Measurements from ENCODE around the gene CNTNAP5. TPM values are rescaled to one million over a fixed set of nuclear protein-coding genes. Genes with fewer than 3 reads are reported as not detected.

CNTNAP5 gene
- total and polyA plus RNA-seq, 2 experiments from 2014 or later = 0.03 TPM; not detected in 1

GRCh38 chr2:124045894-124046293 lies 20.8 kb downstream of the CNTNAP5 start:
- H3K9me3 ChIP-seq (ENCODE audit: low read depth) = no peaks in the 10 kb centered on the region
- H3K27ac ChIP-seq = no peak overlapping the region
- H3K36me3 ChIP-seq = no peaks in the 10 kb centered on the region
- H3K27me3 ChIP-seq = no peaks in the 10 kb centered on the region
- TF ChIP-seq CTCF (IDR thresholded peaks at IDR 0.05; ENCODE audit: low read depth, low read length) = no peak
- no peak overlapping the region for H3K4me3 ChIP-seq
- no peaks in the 10 kb centered on the region for H3K4me1 ChIP-seq (ENCODE audit: low read depth)
- no peak for DNase-seq (ENCODE audit: low read depth in 1 of 2, low spot score in 1 of 2)

- no peaks in the 10 kb centered on the region for H3K9me3 ChIP-seq (ENCODE audit: low read depth)
- no peaks in the 10 kb centered on the region for H3K4me1 ChIP-seq (ENCODE audit: low read depth)
- TF ChIP-seq CTCF (IDR thresholded peaks at IDR 0.05; ENCODE audit: low read depth, low read length) = no peak
- H3K36me3 ChIP-seq = no peaks in the 10 kb centered on the region
- DNase-seq (ENCODE audit: low read depth in 1 of 2, low spot score in 1 of 2) = no peak
- no peak overlapping the region for H3K27ac ChIP-seq
- no peak overlapping the region for H3K4me3 ChIP-seq
- no peaks in the 10 kb centered on the region for H3K27me3 ChIP-seq
These were observed 21.2 kb downstream of the CNTNAP5 start for GRCh38 chr2:124046332-124046731.

- no peak overlapping the region for H3K4me3 ChIP-seq
These were observed 23.0 kb downstream of the CNTNAP5 start for GRCh38 chr2:124048102-124048501.

GRCh38 chr2:124048664-124049063 lies 23.6 kb downstream of the CNTNAP5 start:
- DNase-seq (ENCODE audit: low read depth in 1 of 2, low spot score in 1 of 2) = no peak
- Histone ChIP-seq H3K27ac (no peak overlapping the region), H3K9me3 (ENCODE audit: low read depth) (no peaks in the 10 kb centered on the region), H3K36me3 (no peaks in the 10 kb centered on the region), H3K27me3 (no peaks in the 10 kb centered on the region), H3K4me3 (no peak overlapping the region), H3K4me1 (ENCODE audit: low read depth) (no peaks in the 10 kb centered on the region)
- TF ChIP-seq CTCF (IDR thresholded peaks at IDR 0.05; ENCODE audit: low read depth, low read length) = no peak

More at GRCh38 chr2:124048102-124048501, 23.0 kb downstream of the CNTNAP5 start:
- no peak overlapping the region for H3K27ac ChIP-seq
- no peaks in the 10 kb centered on the region for H3K27me3 ChIP-seq
- no peaks in the 10 kb centered on the region for H3K4me1 ChIP-seq (ENCODE audit: low read depth)
- no peak for TF ChIP-seq CTCF (IDR thresholded peaks at IDR 0.05; ENCODE audit: low read depth, low read length)
- no peaks in the 10 kb centered on the region for H3K36me3 ChIP-seq
- H3K9me3 ChIP-seq (ENCODE audit: low read depth) = no peaks in the 10 kb centered on the region
- DNase-seq (ENCODE audit: low read depth in 1 of 2, low spot score in 1 of 2) = no peak

- no peak overlapping the region for H3K27ac ChIP-seq
- TF ChIP-seq CTCF (IDR thresholded peaks at IDR 0.05; ENCODE audit: low read depth, low read length) = no peak
- no peaks in the 10 kb centered on the region for H3K27me3 ChIP-seq
- DNase-seq (ENCODE audit: low read depth in 1 of 2, low spot score in 1 of 2) = no peak
- H3K4me3 ChIP-seq = no peak overlapping the region
- H3K36me3 ChIP-seq = no peaks in the 10 kb centered on the region
- no peaks in the 10 kb centered on the region for H3K4me1 ChIP-seq (ENCODE audit: low read depth)
- no peaks in the 10 kb centered on the region for H3K9me3 ChIP-seq (ENCODE audit: low read depth)
These were observed 24.0 kb downstream of the CNTNAP5 start for GRCh38 chr2:124049136-124049535.
